CD4-positive, alpha-beta T cell treated with Interleukin-15 for 4 hours (primary cell): ENCODE results near the gene NFYC.

ENCODE experiments used
- DNase-seq: peaks from one replicate; pipeline ENCODE4 v3.0.0-alpha.2; 2020; ENCODE audit warnings: low spot score

NFYC gene

GRCh38 chr1:40691538-40692428 lies at the start of gene NFYC:
Gene NFYC, plus strand, starts transcription at chr1:40691704. Its CDS starts 47,140 bp downstream, at chr1:40738844.
- peak; percentile 96 for DNase-seq

GRCh38 chr1:40645118-40645680 lies 46.3 kb upstream of the NFYC start:
- DNase-seq, result no peak

- no peak for DNase-seq
Measured at GRCh38 chr1:40646315-40646714, 45.2 kb upstream of the NFYC start.

- no peak for DNase-seq
Measured at GRCh38 chr1:40648200-40648599, 43.3 kb upstream of the NFYC start.

- DNase-seq, result no peak
Measured at GRCh38 chr1:40648928-40649591, 42.4 kb upstream of the NFYC start.

- no peak for DNase-seq
Measured at GRCh38 chr1:40649592-40649930, 41.9 kb upstream of the NFYC start.

- no peak for DNase-seq
Measured at GRCh38 chr1:40650075-40650474, 41.4 kb upstream of the NFYC start.

- no peak for DNase-seq
Measured at GRCh38 chr1:40651138-40651857, 40.2 kb upstream of the NFYC start.

GRCh38 chr1:40652468-40652867 lies 39.0 kb upstream of the NFYC start:
- no peak for DNase-seq

- no peak for DNase-seq
Measured at GRCh38 chr1:40652979-40653378, 38.5 kb upstream of the NFYC start.

GRCh38 chr1:40653851-40654537 lies 37.5 kb upstream of the NFYC start:
- no peak for DNase-seq

- no peak for DNase-seq
Measured at GRCh38 chr1:40657046-40657445, 34.5 kb upstream of the NFYC start.

- DNase-seq, result no peak
Measured at GRCh38 chr1:40658751-40659648, 32.5 kb upstream of the NFYC start.

GRCh38 chr1:40659649-40659947 lies 31.9 kb upstream of the NFYC start:
- no peak for DNase-seq

- DNase-seq, result no peak
Measured at GRCh38 chr1:40661678-40662077, 29.8 kb upstream of the NFYC start.

GRCh38 chr1:40662151-40662550 lies 29.4 kb upstream of the NFYC start:
- DNase-seq, result no peak

- DNase-seq, result peak; percentile 12
Measured at GRCh38 chr1:40662864-40663263, 28.6 kb upstream of the NFYC start.

GRCh38 chr1:40663324-40664166 lies 28.0 kb upstream of the NFYC start:
- DNase-seq, result no peak

GRCh38 chr1:40664167-40664537 lies 27.4 kb upstream of the NFYC start:
- DNase-seq, result no peak

GRCh38 chr1:40664791-40665190 lies 26.7 kb upstream of the NFYC start:
- DNase-seq, result no peak
